Astrocyte of the spinal cord (primary cell): ENCODE results near the gene TTLL5.
A peak's percentile ranks its signal among the peaks of the same experiment; 100 is the strongest.

Experiments
- DNase-seq: peaks from one replicate; pipeline ENCODE4 v3.0.0; 2011; ENCODE audit warnings: low read depth, low spot score
- H3K4me3 ChIP-seq: 2 replicates; pipeline ENCODE4 v1.5.1; 2011; ENCODE audit warnings: low read depth, mild to moderate bottlenecking, low read length, moderate library complexity
- CTCF ChIP-seq: IDR thresholded peaks from 2 replicates; pipeline ENCODE4 v1.5.1; 2012; ENCODE audit warnings: low read depth, mild to moderate bottlenecking, low read length, inconsistent platforms
- in situ Hi-C: cut with HindIII; loops from 2 replicates; pipeline ENCODE4 v1.10.0; 2017; ENCODE audit warnings: low sequenced_read_pairs

The TTLL5 gene

GRCh38 chr14:75860561-75861160 is 199.6 kb downstream of the TTLL5 start:
- in situ Hi-C loops, result no loop called here
- no peak for DNase-seq
- no peak for TF ChIP-seq CTCF
- H3K4me3 ChIP-seq, result no peak overlapping the region

- H3K4me3 ChIP-seq, result no peak overlapping the region
- peak; percentile 52 for DNase-seq
- TF ChIP-seq CTCF, result no peak
- in situ Hi-C loops, result no loop called here
These were observed 200.1 kb downstream of the TTLL5 start for GRCh38 chr14:75861161-75861621.

- in situ Hi-C loops, result no loop called here
- DNase-seq, result no peak
- TF ChIP-seq CTCF, result no peak
- H3K4me3 ChIP-seq, result no peak overlapping the region
These were observed 202.2 kb downstream of the TTLL5 start for GRCh38 chr14:75863221-75863620.

- no peak overlapping the region for H3K4me3 ChIP-seq
- in situ Hi-C loops, result no loop called here
- DNase-seq, result peak; percentile 52
- no peak for TF ChIP-seq CTCF
These were observed 203.3 kb downstream of the TTLL5 start for GRCh38 chr14:75864352-75864751.

- no peak for TF ChIP-seq CTCF
- no peak overlapping the region for H3K4me3 ChIP-seq
- no peak for DNase-seq
- in situ Hi-C loops, result no loop called here
These were observed 204.5 kb downstream of the TTLL5 start for GRCh38 chr14:75865531-75865930.

- in situ Hi-C loops, result no loop called here
- TF ChIP-seq CTCF, result no peak
These were observed 205.9 kb downstream of the TTLL5 start for GRCh38 chr14:75866970-75867369.

More at GRCh38 chr14:75866970-75867369, 205.9 kb downstream of the TTLL5 start:
- H3K4me3 ChIP-seq, result no peak overlapping the region
- no peak for DNase-seq
